ENCODE measurements around the gene SIPA1L2. TPM values are rescaled to one million over a fixed set of nuclear protein-coding genes. Genes with fewer than 3 reads are reported as not detected.
"Not testable (repeated sequence)": the region's sequence is repeated elsewhere in the genome, so short reads cannot be mapped to it uniquely, and the experiment has no call there.

The SIPA1L2 gene
- polyA plus RNA-seq, 5 donors = 22.7 to 27.5 (median 25.0) TPM

DNA sequence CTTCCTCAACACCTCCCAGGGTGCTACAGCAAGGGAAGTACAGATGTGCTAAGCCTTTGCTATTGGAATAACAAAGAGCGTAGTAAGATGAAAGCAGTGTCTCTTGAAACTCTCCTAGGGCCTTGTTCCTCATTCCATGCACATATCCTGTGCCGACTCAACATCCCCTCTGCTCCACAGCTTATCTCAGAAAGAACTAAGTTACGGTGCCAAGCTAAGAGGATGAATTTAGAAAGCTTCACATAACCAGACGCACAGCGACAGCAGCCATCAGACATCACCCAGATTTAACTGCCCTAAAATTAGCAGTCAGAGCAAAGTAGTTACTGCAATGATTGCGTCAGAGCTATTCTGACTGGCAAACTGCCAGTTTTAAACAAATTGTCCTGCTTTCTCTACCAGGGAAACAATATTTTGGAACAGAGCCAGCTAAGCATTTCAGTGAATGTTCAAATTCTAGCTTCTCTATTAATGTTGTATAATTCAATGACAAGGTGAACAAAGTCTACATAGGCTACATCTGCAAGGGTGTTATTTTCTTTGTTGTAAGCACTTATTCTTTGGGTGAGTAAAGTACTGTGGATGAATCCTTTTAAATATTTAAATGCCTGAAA, 9.5 kb downstream of the SIPA1L2 start:
- DNase-seq = peak; percentile 91 to 92

DNA sequence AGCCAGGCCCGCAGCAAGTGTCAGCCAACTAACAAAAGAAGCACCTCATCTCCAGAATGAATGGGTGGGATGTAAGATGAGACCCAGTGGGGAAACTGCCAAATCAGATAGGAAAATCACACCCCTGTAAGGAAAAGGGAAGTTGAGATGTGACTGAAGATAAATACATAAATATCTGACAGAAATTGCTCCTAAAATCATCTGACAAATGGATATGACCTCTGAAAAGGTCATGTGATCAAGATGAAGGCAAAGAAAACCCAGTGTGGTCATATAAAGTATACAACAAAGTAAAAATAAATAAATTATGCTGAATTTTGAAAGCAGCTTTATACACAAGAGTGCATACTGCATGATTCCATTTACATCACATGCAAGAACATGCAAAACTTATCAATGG, 12.7 kb downstream of the SIPA1L2 start:
- DNase-seq = no peak

GRCh38 chr1:232615306-232615800, 14.6 kb downstream of the SIPA1L2 start:
- no peak for DNase-seq

DNA sequence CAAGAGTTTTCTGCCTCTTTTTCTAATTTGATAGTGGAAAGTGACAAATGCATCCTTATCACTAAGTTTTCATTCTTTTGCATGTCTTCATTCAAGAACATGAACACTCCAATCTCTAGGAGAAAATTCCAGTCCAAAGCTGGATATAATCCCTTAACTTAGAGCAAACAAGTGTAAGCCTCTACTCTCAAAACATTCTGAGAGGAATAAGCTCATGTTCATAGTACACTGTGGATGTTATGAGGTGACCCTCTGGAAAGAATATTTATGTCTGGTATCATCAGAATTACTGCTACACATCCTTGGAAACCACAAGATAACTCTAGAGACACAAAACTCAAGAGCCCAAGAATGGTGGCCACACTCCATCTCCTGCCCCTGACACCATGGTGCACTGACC, 15.1 kb downstream of the SIPA1L2 start:
- no peak for DNase-seq

DNA sequence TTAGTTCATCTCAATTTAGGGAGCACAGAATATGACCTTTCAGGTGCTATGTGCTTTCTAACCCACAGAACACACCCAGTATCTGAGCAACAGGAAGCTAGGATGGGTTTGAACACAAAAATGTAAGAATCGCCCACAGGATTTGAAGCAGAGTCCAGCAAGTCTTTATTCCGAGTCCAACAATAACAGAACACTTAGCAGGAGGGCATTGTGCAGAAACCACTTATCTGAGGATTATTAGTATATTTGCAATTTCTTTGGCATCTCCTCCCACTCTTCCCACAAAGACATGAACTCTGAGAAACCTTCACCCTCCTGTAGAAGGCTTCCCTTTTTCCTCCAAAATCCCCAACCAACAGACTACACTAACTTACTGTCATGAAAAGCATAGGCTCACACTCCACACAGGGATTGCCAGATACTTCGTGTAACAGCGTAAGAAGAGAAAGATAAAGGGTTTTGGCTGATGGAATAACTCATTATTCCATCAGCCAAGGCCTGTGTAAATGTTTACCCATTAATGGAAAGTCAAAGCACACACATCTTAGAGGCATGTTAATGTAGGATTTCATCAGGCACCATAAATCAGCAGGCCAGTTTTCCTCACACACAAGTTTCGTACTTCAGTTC, 16.1 kb downstream of the SIPA1L2 start:
- peak; percentile 74 to 80 for DNase-seq

GRCh38 chr1:232612836-232613235, 17.1 kb downstream of the SIPA1L2 start:
- not testable (repeated sequence) for DNase-seq

DNA sequence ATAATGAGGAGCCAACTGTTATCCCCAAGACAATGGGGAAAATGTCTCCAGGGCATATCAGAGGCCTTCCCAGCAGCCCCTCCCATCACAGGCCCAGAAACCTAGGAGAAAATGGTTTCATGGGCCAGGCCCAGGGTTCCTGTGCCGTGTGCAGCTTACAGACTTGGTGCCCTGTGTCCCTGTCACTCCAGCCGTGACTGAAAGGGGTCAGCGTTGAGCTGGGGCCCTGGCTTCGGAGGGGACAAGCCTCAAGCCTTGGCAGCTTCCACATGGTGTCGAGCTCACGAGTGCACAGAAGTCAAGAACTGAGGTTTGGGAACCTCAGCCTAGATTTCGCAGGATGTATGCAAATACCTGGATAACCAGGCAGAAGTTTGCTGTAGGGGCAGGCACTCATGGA, 18.1 kb downstream of the SIPA1L2 start:
- DNase-seq = no peak

DNA sequence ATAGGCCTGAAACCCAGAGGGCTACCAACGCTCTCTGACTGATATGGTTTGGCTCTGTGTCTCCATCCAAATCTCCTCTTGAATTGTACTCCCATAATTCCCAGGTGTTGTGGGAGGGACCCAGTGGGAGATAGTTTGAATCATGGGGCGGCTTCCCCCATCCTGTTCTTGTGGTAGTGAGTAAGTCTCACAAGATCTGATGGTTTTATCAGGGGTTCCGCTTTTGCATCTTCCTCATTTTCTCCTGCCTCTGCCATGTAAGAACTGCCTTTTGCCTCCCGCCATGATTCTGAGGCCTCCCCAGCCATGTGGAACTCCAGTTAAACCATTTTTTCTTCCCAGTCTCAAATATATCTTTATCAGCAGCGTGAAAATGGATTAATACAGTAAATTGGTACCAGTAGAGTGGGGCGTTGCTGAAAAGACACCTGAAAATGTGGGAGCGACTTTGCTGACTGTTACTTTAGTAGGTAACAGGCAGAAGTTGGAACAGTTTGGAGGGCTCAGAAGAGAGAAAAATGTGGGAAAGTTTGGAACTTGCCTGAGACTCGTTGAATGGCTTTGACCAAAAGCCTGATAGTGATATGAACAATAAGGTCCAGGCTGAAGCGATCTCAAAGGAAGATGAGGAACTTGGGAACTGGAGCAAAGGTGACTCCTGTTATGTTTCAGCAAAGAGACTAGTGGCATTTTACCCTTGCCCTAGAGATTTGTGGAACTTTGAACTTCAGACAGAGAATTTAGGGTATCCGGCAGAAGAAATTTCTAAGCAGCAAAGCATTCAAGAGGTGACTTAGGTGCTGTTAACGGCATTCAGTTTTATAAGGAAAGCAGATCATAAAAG, 18.8 kb downstream of the SIPA1L2 start:
- DNase-seq = not testable (repeated sequence)

DNA sequence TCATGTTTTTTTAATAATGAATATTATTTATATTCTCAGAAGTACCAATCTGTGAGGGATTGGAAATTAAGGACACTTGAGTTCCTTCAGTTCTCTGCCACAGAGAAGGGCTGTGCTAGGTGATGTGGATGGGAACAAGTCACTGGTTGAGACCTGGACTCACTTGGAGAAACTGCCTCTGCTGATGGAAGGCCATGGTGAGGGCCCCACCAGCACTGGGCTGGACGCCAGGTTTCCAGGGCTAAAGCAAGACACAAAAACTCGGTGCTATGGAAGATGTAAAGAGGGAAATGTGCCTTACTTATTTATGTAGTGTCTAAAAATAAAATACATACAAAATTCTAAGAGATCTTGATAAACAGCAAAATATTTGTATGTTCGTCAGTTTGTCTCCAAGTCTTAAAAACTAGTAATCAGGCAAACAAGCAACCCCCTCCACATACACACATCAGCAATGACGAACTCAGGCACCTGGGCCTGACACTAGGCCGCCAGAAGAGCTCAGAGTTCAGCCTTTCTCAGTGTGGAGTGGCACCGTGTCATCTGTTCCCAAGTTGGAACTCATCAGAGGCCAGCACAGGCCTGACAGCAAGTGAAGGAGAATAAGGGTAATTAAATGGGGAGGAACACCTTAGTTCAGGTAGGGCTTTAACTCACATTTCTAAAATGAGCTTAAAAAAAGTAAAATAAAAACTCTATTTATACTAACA, 19.6 kb downstream of the SIPA1L2 start:
- DNase-seq = no peak

GRCh38 chr1:232608427-232608826, 21.5 kb downstream of the SIPA1L2 start:
- no peak for DNase-seq

DNA sequence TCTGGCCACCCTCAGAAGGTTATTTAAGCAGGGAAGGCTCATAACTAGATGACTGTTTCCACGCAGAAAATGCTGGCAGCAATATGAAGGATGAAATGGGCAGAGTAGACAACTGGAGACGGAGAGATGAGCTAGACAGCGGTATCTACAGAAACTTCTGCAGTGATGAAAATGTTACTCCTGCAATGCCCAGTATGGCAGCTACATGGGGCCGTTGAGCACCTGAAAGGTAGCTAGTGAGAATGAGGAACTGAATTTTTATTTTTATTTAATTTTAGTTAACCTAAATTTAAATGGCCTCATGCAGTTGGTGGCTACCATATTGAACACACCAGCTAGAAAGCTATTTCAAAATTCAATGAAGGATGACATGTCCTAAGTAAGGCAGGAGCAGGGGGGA, 27.3 kb downstream of the SIPA1L2 start:
- DNase-seq = no peak

- DNase-seq = no peak
Measured at GRCh38 chr1:232600424-232601258, 29.3 kb downstream of the SIPA1L2 start.

GRCh38 chr1:232599178-232600041, 30.5 kb downstream of the SIPA1L2 start:
- DNase-seq = no peak

- DNase-seq = no peak
Measured at GRCh38 chr1:232598837-232599177, 31.1 kb downstream of the SIPA1L2 start.

- DNase-seq = no peak
Measured at GRCh38 chr1:232598133-232598532, 31.8 kb downstream of the SIPA1L2 start.

GRCh38 chr1:232597721-232598120, 32.2 kb downstream of the SIPA1L2 start:
- no peak for DNase-seq

DNA sequence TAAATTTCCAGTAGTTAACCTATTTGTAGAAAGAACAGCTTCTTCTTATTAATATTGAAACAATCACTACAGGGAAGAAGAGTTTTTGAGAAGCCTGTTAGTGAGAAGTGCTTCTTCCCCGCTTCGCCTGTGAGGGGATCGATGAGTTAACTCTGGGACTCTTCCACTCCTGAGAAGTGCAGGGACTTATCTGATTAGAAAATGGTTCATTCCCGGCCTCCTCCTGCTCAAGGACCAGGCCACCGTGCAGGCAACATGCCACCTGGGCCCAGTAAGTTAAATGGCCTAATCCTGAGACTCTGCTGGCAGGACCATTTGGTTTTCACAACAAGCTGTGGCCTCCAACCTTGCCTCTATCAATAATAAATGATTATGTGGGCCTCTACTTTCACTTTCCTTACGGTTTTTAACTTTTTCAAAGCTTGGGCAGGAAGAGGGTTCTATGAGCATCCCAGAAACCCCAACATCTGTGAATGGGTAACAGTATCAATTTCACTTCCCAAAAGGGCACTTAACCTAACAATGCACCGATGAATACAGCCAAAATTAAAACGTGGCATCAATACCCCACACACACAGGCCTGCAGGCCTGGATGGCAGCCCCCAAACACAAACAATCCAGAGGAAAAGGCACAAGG, 33.1 kb downstream of the SIPA1L2 start:
- no peak for DNase-seq

GRCh38 chr1:232594768-232595698, 34.9 kb downstream of the SIPA1L2 start:
- no peak for DNase-seq

Data from right lung (tissue), 5 donors.